HG03439 (cell line): ENCODE measurements around the gene PIP5K1C.
"Not testable (repeated sequence)": the region's sequence is repeated elsewhere in the genome, so short reads cannot be mapped to it uniquely, and the experiment has no call there.

ENCODE experiments used
- ATAC-seq: cut with Tn5 transposase; IDR thresholded peaks from one replicate; pipeline ENCODE4 v1.9.1; 2021; ENCODE audit warnings: mild to moderate bottlenecking, moderate library complexity; ENCODE audit not compliant: unreplicated experiment

PIP5K1C gene

DNA sequence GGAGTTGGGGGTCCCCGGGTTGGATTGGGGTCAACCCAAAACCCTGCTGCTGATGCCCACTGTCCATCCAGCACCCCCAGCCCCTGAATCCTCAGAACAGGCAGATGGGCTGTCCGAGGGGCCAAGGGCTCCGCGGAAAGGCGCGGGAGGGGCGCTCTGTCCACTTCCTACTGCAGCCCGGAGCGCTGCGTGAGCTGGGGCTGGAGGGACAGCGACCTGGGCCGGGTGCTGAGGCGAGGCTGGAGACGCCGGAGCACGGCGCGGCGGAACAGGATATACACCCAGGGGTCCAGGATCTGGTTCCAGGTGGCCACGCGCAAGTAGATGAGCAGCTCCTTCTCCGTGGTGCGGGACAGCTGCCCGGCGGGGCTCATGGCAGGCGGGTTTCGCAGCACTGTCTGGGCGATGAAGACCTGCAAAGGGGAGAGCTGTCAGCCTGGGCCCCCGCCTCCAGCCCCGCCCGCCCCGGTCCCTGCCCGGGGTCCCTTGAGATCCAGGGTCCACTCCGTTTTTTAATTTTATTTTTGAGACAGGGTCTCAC, 104.7 kb downstream of the PIP5K1C start:
- no peak for ATAC-seq

- no peak for ATAC-seq
These were observed 107.1 kb downstream of the PIP5K1C start for GRCh38 chr19:3593156-3593555.

GRCh38 chr19:3591876-3592613, 108.2 kb downstream of the PIP5K1C start:
- no peak for ATAC-seq

GRCh38 chr19:3590991-3591659, 109.1 kb downstream of the PIP5K1C start:
- ATAC-seq: no peak

DNA sequence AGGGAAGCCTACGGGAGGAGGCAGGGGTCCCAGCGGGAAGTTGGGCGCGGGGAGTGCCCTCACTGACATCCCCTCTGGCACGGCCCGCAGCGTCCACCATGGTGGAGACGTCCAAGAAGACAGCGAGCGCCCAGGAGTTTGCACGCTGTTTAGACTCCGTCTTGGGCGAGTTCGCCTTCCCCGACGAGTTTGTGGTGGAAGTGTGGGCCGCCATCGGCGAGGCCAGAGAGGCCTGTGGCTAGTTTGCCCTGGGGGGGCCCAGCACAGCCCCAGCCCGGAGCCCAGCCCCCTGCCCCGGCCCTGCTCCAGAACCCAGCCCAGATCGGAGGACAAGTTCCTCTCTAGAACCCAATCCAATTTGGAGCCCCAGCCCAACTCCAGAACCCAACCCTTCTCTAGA, 110.3 kb downstream of the PIP5K1C start:
- no peak for ATAC-seq

GRCh38 chr19:3589439-3589838, 110.8 kb downstream of the PIP5K1C start:
- no peak for ATAC-seq

- ATAC-seq: no peak
These were observed 113.4 kb downstream of the PIP5K1C start for GRCh38 chr19:3586707-3587346.

DNA sequence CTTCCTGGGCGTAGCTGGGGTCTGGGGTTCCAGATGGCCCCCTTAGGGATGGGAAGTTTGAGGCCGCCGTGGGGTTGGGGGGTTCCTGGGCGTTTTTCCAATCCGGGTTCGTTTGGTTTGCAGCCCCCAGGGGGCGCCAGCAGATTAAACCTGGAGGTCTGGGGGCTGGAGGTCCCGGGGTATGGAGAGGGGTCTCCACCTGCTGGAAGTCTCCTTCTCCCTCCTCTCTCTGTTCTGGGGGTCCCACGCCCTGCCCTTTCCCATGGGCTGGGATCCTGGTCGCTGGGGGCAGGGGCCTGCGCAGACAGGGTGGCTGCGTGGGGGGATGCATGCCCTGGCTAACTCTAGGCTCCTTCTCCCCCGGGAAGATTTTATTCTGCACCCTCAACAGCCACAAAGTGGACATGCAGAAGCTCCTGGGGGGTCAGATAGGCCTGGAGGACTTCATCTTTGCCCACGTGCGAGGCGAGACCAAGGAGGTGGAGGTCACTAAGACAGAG, 114.1 kb downstream of the PIP5K1C start:
- ATAC-seq: no peak

DNA sequence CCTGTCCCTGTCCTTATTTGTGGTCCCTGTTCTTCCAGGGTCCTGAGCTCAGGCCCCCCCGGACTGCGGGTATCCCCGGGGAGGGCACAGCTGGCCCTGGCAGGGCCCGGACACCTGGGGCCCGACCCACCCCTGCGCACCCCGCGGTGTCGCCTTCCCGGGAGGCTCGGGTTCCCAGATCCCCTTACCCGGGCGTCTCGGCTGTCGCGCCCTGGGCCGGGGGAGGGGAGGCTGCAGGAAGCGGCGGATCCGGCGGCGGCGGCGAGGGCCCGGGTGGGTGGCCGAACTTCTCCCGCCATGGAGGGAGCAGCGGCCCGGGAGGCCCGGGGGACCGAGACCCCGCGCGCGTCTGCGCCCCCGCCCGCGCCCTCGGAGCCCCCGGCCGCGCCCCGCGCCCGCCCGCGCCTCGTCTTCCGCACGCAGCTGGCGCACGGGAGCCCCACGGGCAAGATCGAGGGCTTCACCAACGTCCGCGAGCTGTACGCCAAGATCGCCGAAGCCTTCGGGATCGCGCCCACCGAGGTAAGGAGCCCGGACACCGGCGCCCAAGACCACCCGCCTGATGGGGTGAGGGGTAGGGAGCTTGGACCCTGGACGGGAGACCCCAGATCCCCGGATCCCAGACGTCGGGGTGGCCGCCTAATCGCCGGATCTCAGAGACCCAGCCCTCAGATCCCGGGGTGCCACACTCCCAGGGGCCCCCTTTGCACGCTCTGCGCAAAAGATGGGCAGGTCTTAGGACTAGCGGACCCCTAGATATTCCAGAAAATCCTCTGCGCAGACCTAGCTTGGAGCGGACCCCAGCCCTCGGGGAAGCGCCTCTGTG, 114.8 kb downstream of the PIP5K1C start, which contains the start of gene GIPC3:
Gene GIPC3, plus strand, starts transcription at position 178 of the 826 bp plus-strand sequence. Its CDS starts 120 bp downstream, at position 298.
- ATAC-seq: no peak

DNA sequence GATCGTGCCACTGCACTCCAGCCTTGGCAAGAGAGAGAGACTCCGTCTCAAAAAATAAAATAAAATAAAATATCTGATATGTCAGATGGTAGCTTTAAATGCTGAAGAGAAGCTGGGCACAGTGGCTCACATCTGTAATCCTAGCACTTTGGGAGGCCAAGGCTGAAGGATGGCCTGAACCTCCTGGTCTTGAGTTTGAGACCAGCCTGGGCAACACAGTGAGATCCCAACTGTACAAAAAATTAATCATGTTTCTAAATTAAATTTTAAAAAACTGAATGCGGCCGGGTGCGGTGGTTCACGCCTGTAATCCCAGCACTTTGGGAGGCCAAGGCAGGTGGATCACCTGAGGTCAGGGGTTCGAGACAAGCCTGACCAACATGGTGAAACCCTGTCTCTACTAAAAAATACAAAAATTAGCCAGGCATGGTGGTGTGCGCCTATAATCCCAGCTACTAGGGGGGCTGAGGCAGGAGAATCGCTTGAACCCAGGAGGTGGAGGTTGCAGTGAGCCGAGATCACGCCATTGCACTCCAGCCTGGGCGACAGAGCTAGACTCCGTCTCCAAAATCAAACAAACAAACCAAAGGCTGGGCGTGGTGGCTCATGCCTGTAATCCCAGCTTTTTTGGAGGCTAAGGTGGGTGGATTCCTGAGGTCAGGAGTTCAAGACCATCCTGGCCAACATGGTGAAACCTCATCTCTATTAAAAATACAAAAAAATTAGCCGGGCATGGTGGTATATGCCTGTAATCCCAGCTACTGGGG, 116.0 kb downstream of the PIP5K1C start:
- not testable (repeated sequence) for ATAC-seq

DNA sequence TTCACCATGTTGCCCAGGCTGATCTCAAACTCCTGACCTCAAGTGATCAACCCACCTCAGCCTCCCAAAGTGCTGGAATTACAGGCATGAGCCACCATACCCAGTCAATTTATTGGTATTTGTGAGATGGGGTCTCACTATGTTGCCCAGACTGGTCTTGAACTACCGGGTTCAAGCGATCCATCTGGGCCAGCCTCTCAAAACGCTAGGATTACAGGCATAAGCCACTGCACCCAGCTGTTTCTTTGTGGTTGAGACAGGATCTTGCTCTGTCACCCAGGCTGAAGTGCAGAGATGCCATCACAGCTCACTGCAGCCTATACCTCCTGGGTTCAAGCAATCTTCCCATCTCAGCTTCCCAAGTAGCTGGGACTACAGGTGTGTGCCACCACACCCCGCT, 118.5 kb downstream of the PIP5K1C start:
- not testable (repeated sequence) for ATAC-seq
